ENCODE results near the gene TGFB2.

TGFB2 gene

GRCh38 chr1:218409946-218410510 is 64.9 kb downstream of the TGFB2 start:
- no peaks in the 10 kb centered on the region for H3K27me3 ChIP-seq
- H3K9ac ChIP-seq, result no peak overlapping the region
- H3K36me3 ChIP-seq, result no peaks in the 10 kb centered on the region
- no peak for TF ChIP-seq Cebpa-rat (IDR thresholded peaks at IDR 0.05)
- no peak overlapping the region for H3K27ac ChIP-seq
- no peaks in the 10 kb centered on the region for H3K9me3 ChIP-seq
- peak overlapping the region; percentile 49 for H3K4me2 ChIP-seq
- no peak overlapping the region for H3K4me3 ChIP-seq
- peaks cover 14% of the 10 kb centered on the region for H3K4me1 ChIP-seq
- H4K20me1 ChIP-seq, result no peaks in the 10 kb centered on the region

- TF ChIP-seq Cebpa-rat (IDR thresholded peaks at IDR 0.05), result no peak
- Histone ChIP-seq H3K36me3 (no peaks in the 10 kb centered on the region), H3K27me3 (no peaks in the 10 kb centered on the region), H3K9ac (no peak overlapping the region), H3K4me3 (no peak overlapping the region), H4K20me1 (no peaks in the 10 kb centered on the region), H3K27ac (no peak overlapping the region), H3K9me3 (no peaks in the 10 kb centered on the region), H3K4me2 (no peak overlapping the region), H3K4me1 (peaks cover 14% of the 10 kb centered on the region)
Observed at GRCh38 chr1:218411101-218411500, 66.0 kb downstream of the TGFB2 start.

- Histone ChIP-seq H3K27me3 (no peaks in the 10 kb centered on the region), H3K9ac (no peak overlapping the region), H3K27ac (no peak overlapping the region), H3K36me3 (no peaks in the 10 kb centered on the region), H3K4me1 (peaks cover 14% of the 10 kb centered on the region), H4K20me1 (no peaks in the 10 kb centered on the region), H3K9me3 (0 out of 2 replicates have a peak, but pooled peaks cover under 1% of the 10 kb centered on the region), H3K4me3 (no peak overlapping the region), H3K4me2 (no peak overlapping the region)
- no peak for TF ChIP-seq Cebpa-rat (IDR thresholded peaks at IDR 0.05)
Observed at GRCh38 chr1:218412171-218412570, 67.0 kb downstream of the TGFB2 start.

- H3K4me1 ChIP-seq, result peaks cover 14% of the 10 kb centered on the region
- H3K4me3 ChIP-seq, result no peak overlapping the region
- H3K4me2 ChIP-seq, result no peak overlapping the region
- TF ChIP-seq Cebpa-rat (IDR thresholded peaks at IDR 0.05), result no peak
- no peaks in the 10 kb centered on the region for H3K36me3 ChIP-seq
- peaks cover 6% of the 10 kb centered on the region; the same call in 1 of the 2 replicates for H3K9me3 ChIP-seq
- no peak overlapping the region for H3K27ac ChIP-seq
- no peak overlapping the region for H3K9ac ChIP-seq
- H4K20me1 ChIP-seq, result no peaks in the 10 kb centered on the region
- H3K27me3 ChIP-seq, result no peaks in the 10 kb centered on the region
Observed at GRCh38 chr1:218413179-218413578, 68.0 kb downstream of the TGFB2 start.

- no peak for TF ChIP-seq Cebpa-rat (IDR thresholded peaks at IDR 0.05)
- Histone ChIP-seq H3K4me3 (no peak overlapping the region), H3K9me3 (peaks cover 6% of the 10 kb centered on the region; the same call in 1 of the 2 replicates), H3K9ac (no peak overlapping the region), H3K27me3 (no peaks in the 10 kb centered on the region), H3K4me1 (peaks cover 9% of the 10 kb centered on the region), H3K27ac (no peak overlapping the region), H3K36me3 (no peaks in the 10 kb centered on the region), H3K4me2 (no peak overlapping the region), H4K20me1 (no peaks in the 10 kb centered on the region)
Observed at GRCh38 chr1:218414060-218414728, 69.1 kb downstream of the TGFB2 start.

GRCh38 chr1:218415726-218416125 is 70.6 kb downstream of the TGFB2 start:
- Histone ChIP-seq H3K9ac (no peak overlapping the region), H3K27me3 (no peaks in the 10 kb centered on the region), H4K20me1 (no peaks in the 10 kb centered on the region), H3K4me3 (no peak overlapping the region), H3K27ac (no peak overlapping the region), H3K9me3 (peaks cover 6% of the 10 kb centered on the region; the same call in 1 of the 2 replicates), H3K4me1 (no peaks in the 10 kb centered on the region), H3K36me3 (no peaks in the 10 kb centered on the region), H3K4me2 (no peak overlapping the region)
- no peak for TF ChIP-seq Cebpa-rat (IDR thresholded peaks at IDR 0.05)

- peaks cover 6% of the 10 kb centered on the region; the same call in 1 of the 2 replicates for H3K9me3 ChIP-seq
Observed at GRCh38 chr1:218421531-218421930, 76.4 kb downstream of the TGFB2 start.

GRCh38 chr1:218424502-218424901 is 79.4 kb downstream of the TGFB2 start:
- no peak overlapping the region for H3K9ac ChIP-seq
- no peaks in the 10 kb centered on the region for H3K9me3 ChIP-seq
- H3K27me3 ChIP-seq, result no peaks in the 10 kb centered on the region
- no peak overlapping the region for H3K27ac ChIP-seq
- no peak overlapping the region for H3K4me2 ChIP-seq
- no peak for TF ChIP-seq Cebpa-rat (IDR thresholded peaks at IDR 0.05)
- no peaks in the 10 kb centered on the region for H3K36me3 ChIP-seq
- no peaks in the 10 kb centered on the region for H4K20me1 ChIP-seq
- H3K4me1 ChIP-seq, result no peaks in the 10 kb centered on the region
- no peak overlapping the region for H3K4me3 ChIP-seq

More at GRCh38 chr1:218421531-218421930, 76.4 kb downstream of the TGFB2 start:
- H3K4me2 ChIP-seq, result no peak overlapping the region
- no peak overlapping the region for H3K9ac ChIP-seq
- no peaks in the 10 kb centered on the region for H3K4me1 ChIP-seq
- H4K20me1 ChIP-seq, result no peaks in the 10 kb centered on the region
- no peak for TF ChIP-seq Cebpa-rat (IDR thresholded peaks at IDR 0.05)
- H3K27me3 ChIP-seq, result no peaks in the 10 kb centered on the region
- H3K36me3 ChIP-seq, result no peaks in the 10 kb centered on the region
- no peak overlapping the region for H3K4me3 ChIP-seq
- H3K27ac ChIP-seq, result no peak overlapping the region

- no peak overlapping the region for H3K9ac ChIP-seq
- no peaks in the 10 kb centered on the region for H3K36me3 ChIP-seq
- no peaks in the 10 kb centered on the region for H3K9me3 ChIP-seq
- H3K4me3 ChIP-seq, result no peak overlapping the region
- H3K27me3 ChIP-seq, result no peaks in the 10 kb centered on the region
- no peaks in the 10 kb centered on the region for H4K20me1 ChIP-seq
- H3K27ac ChIP-seq, result no peak overlapping the region
- no peak overlapping the region for H3K4me2 ChIP-seq
- TF ChIP-seq Cebpa-rat (IDR thresholded peaks at IDR 0.05), result no peak
- no peaks in the 10 kb centered on the region for H3K4me1 ChIP-seq
Observed at GRCh38 chr1:218425647-218426342, 80.7 kb downstream of the TGFB2 start.

GRCh38 chr1:218426343-218426657 is 81.2 kb downstream of the TGFB2 start:
- Histone ChIP-seq H3K4me2 (no peak overlapping the region), H3K36me3 (no peaks in the 10 kb centered on the region), H3K4me3 (no peak overlapping the region), H3K27me3 (no peaks in the 10 kb centered on the region), H3K27ac (no peak overlapping the region), H3K4me1 (no peaks in the 10 kb centered on the region), H3K9me3 (no peaks in the 10 kb centered on the region), H4K20me1 (no peaks in the 10 kb centered on the region), H3K9ac (no peak overlapping the region)
- no peak for TF ChIP-seq Cebpa-rat (IDR thresholded peaks at IDR 0.05)

All from BLaER1 (cell line).